ENCODE data around the gene MPPE1.

- TF ChIP-seq CTCF (IDR thresholded peaks at IDR 0.05; ENCODE audit: low read length) (no peak), EZH2 (optimal IDR thresholded peaks at IDR 0.05; ENCODE audit: low read depth, low read length) (no peak)
Measured at GRCh38 chr18:11885278-11885947, 22.7 kb downstream of the MPPE1 start.
